DOHH2 (cell line): ENCODE results near the gene RASAL2.

Experiments used
- CTCF ChIP-seq: fragments of 200-600 bp; sonication (generic); IDR thresholded peaks from one replicate; pipeline ENCODE4 v1.5.1; 2014; ENCODE audit warnings: antibody characterized with exemption, mild to moderate bottlenecking, low read depth, low read length; ENCODE audit not compliant: poor library complexity, severe bottlenecking
- EZH2phosphoT487 ChIP-seq: fragments of 200-600 bp; sonication (generic); IDR thresholded peaks from 2 replicates; pipeline ENCODE4 v1.6.1; 2017; ENCODE audit warnings: borderline replicate concordance, mild to moderate bottlenecking, antibody characterized with exemption, low read length, moderate library complexity, mixed read lengths

- TF ChIP-seq CTCF: no peak
- TF ChIP-seq EZH2phosphoT487: no peak
Measured at GRCh38 chr1:178461104-178461503, 367.2 kb downstream of the RASAL2 start.
